DOHH2 (cell line): ENCODE results near the gene CALU.

ENCODE experiments used
- H3F3A ChIP-seq: fragments of 200-600 bp; sonication (generic), shearing (Covaris generic); 2 replicates; pipeline ENCODE4 v1.6.0; 2016; ENCODE audit warnings: antibody characterized with exemption, mild to moderate bottlenecking; ENCODE audit not compliant: control insufficient read depth, insufficient read depth
- H3K27ac ChIP-seq: fragments of 200-600 bp; sonication (generic); 2 replicates; pipeline ENCODE4 v1.5.1; 2014; ENCODE audit warnings: low read depth, mild to moderate bottlenecking, low read length, moderate library complexity
- H3K27me3 ChIP-seq: fragments of 200-600 bp; sonication (generic); 2 replicates; pipeline ENCODE4 v1.6.1; 2014; ENCODE audit warnings: mild to moderate bottlenecking, low read length, mixed read lengths; ENCODE audit not compliant: control insufficient read depth
- H3K36me3 ChIP-seq: fragments of 200-600 bp; sonication (generic); 2 replicates; pipeline ENCODE4 v1.6.1; 2014; ENCODE audit warnings: mild to moderate bottlenecking, low read length, moderate library complexity, mixed read lengths; ENCODE audit not compliant: control insufficient read depth
- H3K4me1 ChIP-seq: fragments of 200-600 bp; sonication (generic); 2 replicates; pipeline ENCODE4 v1.6.1; 2014; ENCODE audit warnings: mild to moderate bottlenecking, low read length, mixed read lengths; ENCODE audit not compliant: control insufficient read depth
- H3K4me2 ChIP-seq: fragments of 200-600 bp; sonication (generic); 2 replicates; pipeline ENCODE4 v1.6.0; 2014; ENCODE audit warnings: mild to moderate bottlenecking, low read length, moderate library complexity
- H3K4me3 ChIP-seq: fragments of 200-600 bp; sonication (generic); 2 replicates; pipeline ENCODE4 v1.5.1; 2014; ENCODE audit warnings: mild to moderate bottlenecking, low read length, mixed read lengths
- H3K79me2 ChIP-seq: fragments of 200-600 bp; sonication (generic); 2 replicates; pipeline ENCODE4 v1.6.1; 2014; ENCODE audit warnings: mild to moderate bottlenecking, low read length, mixed read lengths; ENCODE audit not compliant: control insufficient read depth
- H3K9me2 ChIP-seq: fragments of 200-600 bp; sonication (generic); replicated peaks from 2 replicates; pipeline ENCODE4 v1.6.1; 2014; ENCODE audit warnings: mild to moderate bottlenecking, low read length, mixed read lengths; ENCODE audit not compliant: control insufficient read depth
- H3K9me3 ChIP-seq: fragments of 200-600 bp; sonication (generic); 2 replicates; pipeline ENCODE4 v1.6.1; 2014; ENCODE audit warnings: antibody characterized with exemption, low read length, mixed read lengths; ENCODE audit not compliant: control insufficient read depth, insufficient read depth
- H4K20me1 ChIP-seq: fragments of 200-600 bp; sonication (generic); 2 replicates; pipeline ENCODE4 v1.6.0; 2014; ENCODE audit warnings: low read depth, mild to moderate bottlenecking, antibody characterized with exemption, low read length, moderate library complexity; ENCODE audit not compliant: control insufficient read depth, insufficient read depth
- EZH2phosphoT487 ChIP-seq: fragments of 200-600 bp; sonication (generic); IDR thresholded peaks from 2 replicates; pipeline ENCODE4 v1.6.1; 2017; ENCODE audit warnings: borderline replicate concordance, mild to moderate bottlenecking, antibody characterized with exemption, low read length, moderate library complexity, mixed read lengths
- TF ChIP-seq, protein P1 (sequence below): fragments of 200-600 bp; sonication (generic); IDR thresholded peaks from one replicate; pipeline ENCODE4 v1.5.1; 2014; ENCODE audit warnings: antibody characterized with exemption, mild to moderate bottlenecking, low read depth, low read length; ENCODE audit not compliant: poor library complexity, severe bottlenecking

CALU gene

GRCh38 chr7:128774921-128775320 lies 35.8 kb downstream of the CALU start:
- Histone ChIP-seq H3K4me3 (no peak overlapping the region), H3K79me2 (no peaks in the 10 kb centered on the region), H3K9me3 (no peaks in the 10 kb centered on the region), H3K9me2 (no peaks in the 10 kb centered on the region), H3K27me3 (no peaks in the 10 kb centered on the region), H3K4me2 (no peak overlapping the region), H3F3A (0 out of 2 replicates have a peak, but pooled peaks cover 8% of the 10 kb centered on the region), H3K27ac (no peak overlapping the region), H3K36me3 (peaks cover 34% of the 10 kb centered on the region), H3K4me1 (no peaks in the 10 kb centered on the region), H4K20me1 (no peaks in the 10 kb centered on the region)
- no peak for TF ChIP-seq EZH2phosphoT487
- TF ChIP-seq, protein P1, sequence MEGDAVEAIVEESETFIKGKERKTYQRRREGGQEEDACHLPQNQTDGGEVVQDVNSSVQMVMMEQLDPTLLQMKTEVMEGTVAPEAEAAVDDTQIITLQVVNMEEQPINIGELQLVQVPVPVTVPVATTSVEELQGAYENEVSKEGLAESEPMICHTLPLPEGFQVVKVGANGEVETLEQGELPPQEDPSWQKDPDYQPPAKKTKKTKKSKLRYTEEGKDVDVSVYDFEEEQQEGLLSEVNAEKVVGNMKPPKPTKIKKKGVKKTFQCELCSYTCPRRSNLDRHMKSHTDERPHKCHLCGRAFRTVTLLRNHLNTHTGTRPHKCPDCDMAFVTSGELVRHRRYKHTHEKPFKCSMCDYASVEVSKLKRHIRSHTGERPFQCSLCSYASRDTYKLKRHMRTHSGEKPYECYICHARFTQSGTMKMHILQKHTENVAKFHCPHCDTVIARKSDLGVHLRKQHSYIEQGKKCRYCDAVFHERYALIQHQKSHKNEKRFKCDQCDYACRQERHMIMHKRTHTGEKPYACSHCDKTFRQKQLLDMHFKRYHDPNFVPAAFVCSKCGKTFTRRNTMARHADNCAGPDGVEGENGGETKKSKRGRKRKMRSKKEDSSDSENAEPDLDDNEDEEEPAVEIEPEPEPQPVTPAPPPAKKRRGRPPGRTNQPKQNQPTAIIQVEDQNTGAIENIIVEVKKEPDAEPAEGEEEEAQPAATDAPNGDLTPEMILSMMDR: no peak

GRCh38 chr7:128775744-128776474 lies 36.8 kb downstream of the CALU start, which contains the start of gene OPN1SW:
Gene OPN1SW (minus strand): TSS chr7:128775794. CDS start chr7:128775781, 13 bp downstream.
- TF ChIP-seq, protein P1: no peak
- no peak for TF ChIP-seq EZH2phosphoT487
- H3F3A ChIP-seq: 0 out of 2 replicates have a peak, but pooled peaks cover 8% of the 10 kb centered on the region
- H3K4me1 ChIP-seq: no peaks in the 10 kb centered on the region
- H3K79me2 ChIP-seq: no peaks in the 10 kb centered on the region
- H4K20me1 ChIP-seq: no peaks in the 10 kb centered on the region
- peaks cover 24% of the 10 kb centered on the region for H3K36me3 ChIP-seq
- H3K4me2 ChIP-seq: no peak within 1 kb of the TSS
- H3K27me3 ChIP-seq: no peaks in the 10 kb centered on the region
- H3K9me2 ChIP-seq: no peaks in the 10 kb centered on the region
- H3K27ac ChIP-seq: no peak within 1 kb of the TSS
- no peaks in the 10 kb centered on the region for H3K9me3 ChIP-seq
- no peak within 1 kb of the TSS for H3K4me3 ChIP-seq

GRCh38 chr7:128777156-128778123 lies 38.3 kb downstream of the CALU start:
- H3K4me3 ChIP-seq: no peak overlapping the region
- TF ChIP-seq EZH2phosphoT487: no peak
- TF ChIP-seq, protein P1: no peak
- no peaks in the 10 kb centered on the region for H3K9me2 ChIP-seq
- no peaks in the 10 kb centered on the region for H3K79me2 ChIP-seq
- no peak overlapping the region for H3K4me2 ChIP-seq
- peaks cover 9% of the 10 kb centered on the region for H3K36me3 ChIP-seq
- 0 out of 2 replicates have a peak, but pooled peaks cover 3% of the 10 kb centered on the region for H3F3A ChIP-seq
- no peaks in the 10 kb centered on the region for H3K27me3 ChIP-seq
- no peaks in the 10 kb centered on the region for H4K20me1 ChIP-seq
- H3K9me3 ChIP-seq: no peaks in the 10 kb centered on the region
- no peak overlapping the region for H3K27ac ChIP-seq
- no peaks in the 10 kb centered on the region for H3K4me1 ChIP-seq
